Stimulated activated naive CD8-positive, alpha-beta T cell treated with anti-CD3 and anti-CD28 coated beads, Interleukin-15, amount 100 ng/mL, for 72 hours (primary cell): Measurements from ENCODE around the gene OR2L5.

ENCODE experiments used
- ATAC-seq: fragments of 150-1000 bp; cut with Tn5 transposase; 2 replicates; pipeline ENCODE4 v1.10.0; 2021; ENCODE audit warnings: mild to moderate bottlenecking, moderate library complexity
- DNase-seq, 2 donors: peaks; one replicate each; pipeline ENCODE4 v3.0.0; 2021 to 2022
- H3K27ac Mint-ChIP-seq, 2 donors: one replicate each; pipeline ENCODE4 v1.8.0; 2022; ENCODE audit warnings: mild to moderate bottlenecking in 2 of 2, mixed read lengths in 2 of 2, moderate library complexity in 2 of 2
- H3K27me3 Mint-ChIP-seq: one replicate; pipeline ENCODE4 v1.8.0; 2022; ENCODE audit warnings: mixed read lengths
- H3K4me1 Mint-ChIP-seq: one replicate; pipeline ENCODE4 v1.8.0; 2022; ENCODE audit warnings: mild to moderate bottlenecking, mixed read lengths
- H3K4me3 Mint-ChIP-seq, 2 donors: one replicate each; pipeline ENCODE4 v1.8.0; 2022; ENCODE audit warnings: mild to moderate bottlenecking in 2 of 2, mixed read lengths in 2 of 2, moderate library complexity in 1 of 2
- H3K9me3 Mint-ChIP-seq, 2 donors: one replicate each; pipeline ENCODE4 v1.8.0; 2022; ENCODE audit warnings: mixed read lengths in 2 of 2

OR2L5 gene

DNA sequence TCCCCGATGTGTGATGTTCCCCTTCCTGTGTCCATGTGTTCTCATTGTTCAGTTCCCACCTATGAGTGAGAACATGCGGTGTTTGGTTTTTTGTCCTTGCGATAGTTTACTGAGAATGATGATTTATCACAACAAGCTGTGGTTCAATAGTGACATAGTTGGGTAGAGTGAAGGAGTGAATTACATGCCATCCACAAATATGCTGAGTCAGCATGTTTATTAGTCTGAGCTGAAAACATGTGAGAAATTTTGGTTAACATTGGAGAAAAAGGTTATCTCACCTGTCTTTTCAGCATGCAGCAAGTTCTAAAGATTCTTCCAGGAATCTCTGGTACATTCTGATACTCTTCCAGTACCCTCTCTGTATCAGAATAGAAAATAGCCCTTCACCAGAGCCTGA, 52.1 kb downstream of the OR2L5 start:
- no peak overlapping the region for H3K27ac Mint-ChIP-seq
- ATAC-seq = no peak
- no peaks in the 10 kb centered on the region for H3K4me1 Mint-ChIP-seq
- no peaks in the 10 kb centered on the region for H3K27me3 Mint-ChIP-seq
- no peak for DNase-seq
- peaks cover 19 to 21% of the 10 kb centered on the region in 2 donors for H3K9me3 Mint-ChIP-seq
- H3K4me3 Mint-ChIP-seq = no peak overlapping the region
